ENCODE measurements around the gene DDR2.
"Not testable (repeated sequence)": the region's sequence is repeated elsewhere in the genome, so short reads cannot be mapped to it uniquely, and the experiment has no call there.

Gene DDR2

DNA sequence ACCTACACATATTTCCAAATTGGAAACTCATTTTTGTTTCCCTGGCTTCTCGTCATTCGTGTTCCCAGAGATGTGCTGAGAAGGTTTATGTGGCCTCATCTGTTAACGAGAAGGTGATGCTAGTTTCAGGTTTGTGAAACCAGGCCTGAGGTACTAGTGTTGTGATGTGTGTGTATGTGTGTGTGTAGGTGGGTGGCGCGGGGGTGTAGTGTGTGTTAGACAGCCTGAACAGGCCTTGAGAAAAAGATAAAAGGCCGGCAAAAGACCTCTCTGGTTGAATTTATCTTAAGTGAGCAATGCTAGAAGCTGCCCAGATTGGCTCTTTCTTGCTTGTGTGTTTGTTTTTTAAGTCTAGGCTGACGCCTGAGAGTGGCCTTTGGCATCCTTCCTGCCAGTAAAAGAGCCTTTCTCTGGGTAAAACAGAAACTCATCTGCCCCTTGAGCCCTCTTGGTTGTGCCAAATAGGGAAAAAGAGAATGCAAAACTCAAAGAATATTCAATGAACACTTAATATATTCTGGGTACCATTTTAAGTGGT, 92.4 kb downstream of the DDR2 start:
- Histone ChIP-seq H3K4me3 (IDR thresholded peaks at IDR 0.05; ENCODE audit: insufficient read depth, low read depth, low read length) (no peak overlapping the region), H3K27me3 (ENCODE audit: insufficient read depth, low read depth) (no peaks in the 10 kb centered on the region), H3K9ac (no peak overlapping the region), H3K4me1 (ENCODE audit: low read depth, poor library complexity, severe bottlenecking) (no peaks in the 10 kb centered on the region), H4K20me1 (ENCODE audit: insufficient read depth) (no peaks in the 10 kb centered on the region), H3K4me2 (no peak overlapping the region), H3K79me2 (ENCODE audit: insufficient read depth, low read depth) (no peaks in the 10 kb centered on the region), H3K27ac (no peak overlapping the region), H3K36me3 (ENCODE audit: insufficient read depth) (no peaks in the 10 kb centered on the region), H2AFZ (ENCODE audit: low read depth) (no peak overlapping the region)
- TF ChIP-seq, protein P1, sequence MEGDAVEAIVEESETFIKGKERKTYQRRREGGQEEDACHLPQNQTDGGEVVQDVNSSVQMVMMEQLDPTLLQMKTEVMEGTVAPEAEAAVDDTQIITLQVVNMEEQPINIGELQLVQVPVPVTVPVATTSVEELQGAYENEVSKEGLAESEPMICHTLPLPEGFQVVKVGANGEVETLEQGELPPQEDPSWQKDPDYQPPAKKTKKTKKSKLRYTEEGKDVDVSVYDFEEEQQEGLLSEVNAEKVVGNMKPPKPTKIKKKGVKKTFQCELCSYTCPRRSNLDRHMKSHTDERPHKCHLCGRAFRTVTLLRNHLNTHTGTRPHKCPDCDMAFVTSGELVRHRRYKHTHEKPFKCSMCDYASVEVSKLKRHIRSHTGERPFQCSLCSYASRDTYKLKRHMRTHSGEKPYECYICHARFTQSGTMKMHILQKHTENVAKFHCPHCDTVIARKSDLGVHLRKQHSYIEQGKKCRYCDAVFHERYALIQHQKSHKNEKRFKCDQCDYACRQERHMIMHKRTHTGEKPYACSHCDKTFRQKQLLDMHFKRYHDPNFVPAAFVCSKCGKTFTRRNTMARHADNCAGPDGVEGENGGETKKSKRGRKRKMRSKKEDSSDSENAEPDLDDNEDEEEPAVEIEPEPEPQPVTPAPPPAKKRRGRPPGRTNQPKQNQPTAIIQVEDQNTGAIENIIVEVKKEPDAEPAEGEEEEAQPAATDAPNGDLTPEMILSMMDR (conservative IDR thresholded peaks at IDR 0.05; ENCODE audit: low read depth, low read length), result no peak

- Histone ChIP-seq H3K4me3 (IDR thresholded peaks at IDR 0.05; ENCODE audit: insufficient read depth, low read depth, low read length) (no peak overlapping the region), H3K4me1 (ENCODE audit: low read depth, poor library complexity, severe bottlenecking) (no peaks in the 10 kb centered on the region), H4K20me1 (ENCODE audit: insufficient read depth) (no peaks in the 10 kb centered on the region), H3K9ac (no peak overlapping the region), H3K27ac (no peak overlapping the region), H3K79me2 (ENCODE audit: insufficient read depth, low read depth) (no peaks in the 10 kb centered on the region), H3K36me3 (ENCODE audit: insufficient read depth) (no peaks in the 10 kb centered on the region), H3K4me2 (no peak overlapping the region), H3K27me3 (ENCODE audit: insufficient read depth, low read depth) (no peaks in the 10 kb centered on the region), H2AFZ (ENCODE audit: low read depth) (no peak overlapping the region)
- TF ChIP-seq, protein P1 (conservative IDR thresholded peaks at IDR 0.05; ENCODE audit: low read depth, low read length), result no peak
These were observed 93.1 kb downstream of the DDR2 start for GRCh38 chr1:162725301-162725837.

GRCh38 chr1:162726555-162726954, 94.3 kb downstream of the DDR2 start:
- H3K27me3 ChIP-seq (ENCODE audit: insufficient read depth, low read depth), result no peaks in the 10 kb centered on the region
- no peaks in the 10 kb centered on the region for H4K20me1 ChIP-seq (ENCODE audit: insufficient read depth)
- no peak overlapping the region for H3K4me3 ChIP-seq (IDR thresholded peaks at IDR 0.05; ENCODE audit: insufficient read depth, low read depth, low read length)
- no peak overlapping the region for H3K4me2 ChIP-seq
- no peaks in the 10 kb centered on the region for H3K4me1 ChIP-seq (ENCODE audit: low read depth, poor library complexity, severe bottlenecking)
- H3K79me2 ChIP-seq (ENCODE audit: insufficient read depth, low read depth), result no peaks in the 10 kb centered on the region
- no peak overlapping the region for H3K27ac ChIP-seq
- H3K9ac ChIP-seq, result no peak overlapping the region
- TF ChIP-seq, protein P1 (conservative IDR thresholded peaks at IDR 0.05; ENCODE audit: low read depth, low read length), result no peak
- no peak overlapping the region for H2AFZ ChIP-seq (ENCODE audit: low read depth)
- H3K36me3 ChIP-seq (ENCODE audit: insufficient read depth), result no peaks in the 10 kb centered on the region

- not testable (repeated sequence) for H3K27ac ChIP-seq; H4K20me1 ChIP-seq (ENCODE audit: insufficient read depth); H3K27me3 ChIP-seq (ENCODE audit: insufficient read depth, low read depth)
These were observed 95.2 kb downstream of the DDR2 start for GRCh38 chr1:162727493-162727892.

DNA sequence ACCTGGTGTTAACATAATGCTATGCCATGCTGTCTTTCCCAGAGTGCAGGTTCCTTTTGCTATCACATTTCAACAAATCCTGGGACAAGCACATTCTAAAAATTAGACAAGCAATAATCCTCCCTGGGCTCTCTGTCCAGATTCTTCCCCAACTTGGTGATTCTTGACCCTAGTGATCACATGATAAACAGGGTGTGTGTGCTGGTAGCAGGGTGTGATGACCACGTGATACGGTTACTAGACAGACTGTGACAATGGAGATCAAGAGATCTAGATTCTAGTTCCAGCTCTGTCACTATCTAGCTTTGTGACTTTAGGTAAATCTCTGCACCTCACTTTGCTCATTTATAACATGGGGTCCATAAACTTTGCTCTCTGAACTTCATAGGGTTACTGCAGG, 96.3 kb downstream of the DDR2 start:
- H3K9ac ChIP-seq, result no peak overlapping the region

More at GRCh38 chr1:162727493-162727892, 95.2 kb downstream of the DDR2 start:
- H3K36me3 ChIP-seq (ENCODE audit: insufficient read depth); H3K79me2 ChIP-seq (ENCODE audit: insufficient read depth, low read depth); H2AFZ ChIP-seq (ENCODE audit: low read depth); H3K4me2 ChIP-seq; H3K4me1 ChIP-seq (ENCODE audit: low read depth, poor library complexity, severe bottlenecking); H3K4me3 ChIP-seq (IDR thresholded peaks at IDR 0.05; ENCODE audit: insufficient read depth, low read depth, low read length); H3K9ac ChIP-seq: not testable (repeated sequence)

DNA sequence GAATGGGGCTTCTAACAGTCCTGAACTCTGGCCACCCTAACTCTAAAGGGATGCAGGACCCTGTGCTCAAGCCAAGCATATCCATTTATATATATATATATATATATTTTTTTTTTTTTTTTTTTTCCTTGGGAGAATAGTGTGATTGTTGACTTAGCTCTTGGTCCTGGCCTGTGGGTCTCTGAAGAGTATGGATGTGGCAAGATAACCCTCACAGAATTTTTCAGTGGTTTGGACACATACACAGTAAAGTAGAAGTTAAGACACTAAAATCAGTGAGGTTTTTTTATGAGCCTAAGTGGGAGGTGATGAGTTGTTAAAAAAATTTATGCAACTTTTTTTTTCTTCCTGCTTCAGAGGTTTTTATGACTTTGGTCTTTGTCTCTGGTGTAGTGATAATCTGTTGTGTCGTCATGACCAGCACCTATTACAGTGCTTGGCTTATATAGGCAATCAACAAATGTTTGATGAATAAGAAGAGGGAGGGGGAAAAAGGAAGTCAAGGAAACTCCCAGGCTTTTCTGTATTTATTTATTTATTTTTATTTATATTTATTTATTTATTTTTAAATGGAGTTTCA, 97.0 kb downstream of the DDR2 start:
- H3K4me1 ChIP-seq (ENCODE audit: low read depth, poor library complexity, severe bottlenecking); H3K27me3 ChIP-seq (ENCODE audit: insufficient read depth, low read depth); H3K27ac ChIP-seq; H4K20me1 ChIP-seq (ENCODE audit: insufficient read depth); H3K4me3 ChIP-seq (IDR thresholded peaks at IDR 0.05; ENCODE audit: insufficient read depth, low read depth, low read length); H3K4me2 ChIP-seq; H3K36me3 ChIP-seq (ENCODE audit: insufficient read depth); H2AFZ ChIP-seq (ENCODE audit: low read depth); H3K79me2 ChIP-seq (ENCODE audit: insufficient read depth, low read depth); H3K9ac ChIP-seq: not testable (repeated sequence)

More for the DNA sequence above, 96.3 kb downstream of the DDR2 start:
- no peak overlapping the region for H3K4me3 ChIP-seq (IDR thresholded peaks at IDR 0.05; ENCODE audit: insufficient read depth, low read depth, low read length)
- H4K20me1 ChIP-seq (ENCODE audit: insufficient read depth), result no peaks in the 10 kb centered on the region
- H3K4me1 ChIP-seq (ENCODE audit: low read depth, poor library complexity, severe bottlenecking), result no peaks in the 10 kb centered on the region
- H2AFZ ChIP-seq (ENCODE audit: low read depth), result no peak overlapping the region
- TF ChIP-seq, protein P1 (conservative IDR thresholded peaks at IDR 0.05; ENCODE audit: low read depth, low read length), result no peak
- no peaks in the 10 kb centered on the region for H3K36me3 ChIP-seq (ENCODE audit: insufficient read depth)
- no peaks in the 10 kb centered on the region for H3K27me3 ChIP-seq (ENCODE audit: insufficient read depth, low read depth)
- H3K79me2 ChIP-seq (ENCODE audit: insufficient read depth, low read depth), result no peaks in the 10 kb centered on the region
- no peak overlapping the region for H3K4me2 ChIP-seq
- no peak overlapping the region for H3K27ac ChIP-seq

Data from KMS-11 (cell line).